ENCODE data around the gene BMPER. TPM values are rescaled to one million over a fixed set of nuclear protein-coding genes. Genes with fewer than 3 reads are reported as not detected.

The BMPER gene
- total RNA-seq, 1 donor from 2014 or later = 0.26 TPM

DNA sequence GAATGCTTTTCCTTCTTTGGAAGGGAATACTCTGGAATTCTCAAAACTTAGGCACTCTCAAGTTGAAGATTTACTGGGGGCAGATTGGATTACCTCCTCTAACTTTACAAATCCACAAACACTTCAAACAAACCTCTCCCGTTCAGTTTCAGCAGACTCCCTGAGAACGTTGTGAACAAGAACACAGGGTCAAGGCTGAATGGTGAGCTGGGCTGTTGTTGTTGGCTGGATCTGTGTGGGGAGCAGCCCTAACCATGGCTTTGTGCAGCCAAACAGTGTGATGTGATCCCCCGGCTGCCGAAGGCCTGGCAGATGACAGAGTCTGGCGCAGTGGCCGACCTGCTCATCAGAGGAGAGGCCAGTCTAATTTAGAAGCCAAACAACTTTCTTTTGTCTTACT, 93.1 kb downstream of the BMPER start:
- DNase-seq (ENCODE audit: low read depth) (no peak), FAIRE-seq (no peak)
- TF ChIP-seq, protein P1, sequence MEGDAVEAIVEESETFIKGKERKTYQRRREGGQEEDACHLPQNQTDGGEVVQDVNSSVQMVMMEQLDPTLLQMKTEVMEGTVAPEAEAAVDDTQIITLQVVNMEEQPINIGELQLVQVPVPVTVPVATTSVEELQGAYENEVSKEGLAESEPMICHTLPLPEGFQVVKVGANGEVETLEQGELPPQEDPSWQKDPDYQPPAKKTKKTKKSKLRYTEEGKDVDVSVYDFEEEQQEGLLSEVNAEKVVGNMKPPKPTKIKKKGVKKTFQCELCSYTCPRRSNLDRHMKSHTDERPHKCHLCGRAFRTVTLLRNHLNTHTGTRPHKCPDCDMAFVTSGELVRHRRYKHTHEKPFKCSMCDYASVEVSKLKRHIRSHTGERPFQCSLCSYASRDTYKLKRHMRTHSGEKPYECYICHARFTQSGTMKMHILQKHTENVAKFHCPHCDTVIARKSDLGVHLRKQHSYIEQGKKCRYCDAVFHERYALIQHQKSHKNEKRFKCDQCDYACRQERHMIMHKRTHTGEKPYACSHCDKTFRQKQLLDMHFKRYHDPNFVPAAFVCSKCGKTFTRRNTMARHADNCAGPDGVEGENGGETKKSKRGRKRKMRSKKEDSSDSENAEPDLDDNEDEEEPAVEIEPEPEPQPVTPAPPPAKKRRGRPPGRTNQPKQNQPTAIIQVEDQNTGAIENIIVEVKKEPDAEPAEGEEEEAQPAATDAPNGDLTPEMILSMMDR (IDR thresholded peaks at IDR 0.05; ENCODE audit: insufficient read depth, low read length, severe bottlenecking) = no peak
- Histone ChIP-seq H3K36me3 (ENCODE audit: control insufficient read depth, insufficient read depth, low read length) (no peaks in the 10 kb centered on the region), H3K4me3 (ENCODE audit: low read depth, low read length) (no peak overlapping the region), H3K27me3 (ENCODE audit: control insufficient read depth, insufficient read depth, low read length) (no peaks in the 10 kb centered on the region)

DNA sequence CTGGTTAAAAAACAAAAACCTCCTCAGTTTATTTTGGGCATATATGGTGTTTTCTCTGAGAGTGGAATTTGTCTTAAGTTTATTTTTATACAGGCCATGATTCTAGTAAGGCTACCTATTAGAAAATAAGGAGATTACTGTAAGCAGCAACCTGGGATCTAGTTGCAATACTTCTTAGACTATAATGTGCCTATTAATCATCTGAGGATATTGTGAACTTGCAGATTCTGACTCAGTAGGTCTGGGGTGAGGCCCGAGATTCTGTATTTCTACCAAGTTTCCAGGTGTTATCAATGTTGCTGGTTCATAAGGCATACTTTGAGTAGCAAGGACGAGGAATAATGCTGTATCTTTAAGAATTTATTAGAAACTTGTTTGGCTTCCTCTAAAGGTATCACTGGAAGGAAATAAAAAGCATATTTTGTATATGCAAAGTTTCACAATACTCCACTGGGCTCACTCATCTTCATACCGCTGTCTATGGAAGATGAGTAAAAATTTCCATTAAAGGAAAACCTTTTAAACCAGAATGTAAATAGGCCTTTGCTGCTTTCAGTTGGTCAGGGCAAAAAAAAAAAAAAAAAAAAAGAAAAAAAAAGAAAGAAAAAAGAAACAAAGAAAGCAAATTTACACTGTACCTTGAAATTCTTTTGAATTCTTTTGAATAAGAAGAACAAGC, 105.8 kb downstream of the BMPER start:
- peak; percentile 33 for DNase-seq (ENCODE audit: low read depth)
- FAIRE-seq = no peak
- Histone ChIP-seq H3K36me3 (ENCODE audit: control insufficient read depth, insufficient read depth, low read length) (no peaks in the 10 kb centered on the region), H3K27me3 (ENCODE audit: control insufficient read depth, insufficient read depth, low read length) (no peaks in the 10 kb centered on the region), H3K4me3 (ENCODE audit: low read depth, low read length) (no peak overlapping the region)
- TF ChIP-seq, protein P1 (IDR thresholded peaks at IDR 0.05; ENCODE audit: insufficient read depth, low read length, severe bottlenecking) = no peak

DNA sequence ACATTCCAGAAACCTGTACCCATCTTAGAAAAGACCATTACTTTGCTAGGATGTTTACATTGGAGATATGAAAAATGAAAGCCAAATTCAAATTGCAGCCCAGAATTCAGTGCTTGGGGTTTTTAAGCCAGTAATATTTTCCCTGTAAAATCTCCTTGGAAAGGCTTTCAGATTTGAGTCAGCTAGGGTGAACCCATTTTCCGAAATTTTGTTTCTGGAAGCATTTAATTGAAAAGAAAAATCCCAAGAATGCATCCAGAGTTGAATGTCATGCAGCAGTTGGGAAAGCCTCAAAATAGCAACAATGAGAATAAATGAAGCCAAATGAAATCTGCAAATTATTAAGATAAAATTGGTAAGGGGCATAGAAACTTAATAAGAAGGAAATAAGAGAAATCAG, 106.4 kb downstream of the BMPER start:
- Histone ChIP-seq H3K4me3 (ENCODE audit: low read depth, low read length) (no peak overlapping the region), H3K36me3 (ENCODE audit: control insufficient read depth, insufficient read depth, low read length) (no peaks in the 10 kb centered on the region), H3K27me3 (ENCODE audit: control insufficient read depth, insufficient read depth, low read length) (no peaks in the 10 kb centered on the region)
- DNase-seq (ENCODE audit: low read depth) (no peak), FAIRE-seq (no peak)
- TF ChIP-seq, protein P1 (IDR thresholded peaks at IDR 0.05; ENCODE audit: insufficient read depth, low read length, severe bottlenecking) = no peak

DNA sequence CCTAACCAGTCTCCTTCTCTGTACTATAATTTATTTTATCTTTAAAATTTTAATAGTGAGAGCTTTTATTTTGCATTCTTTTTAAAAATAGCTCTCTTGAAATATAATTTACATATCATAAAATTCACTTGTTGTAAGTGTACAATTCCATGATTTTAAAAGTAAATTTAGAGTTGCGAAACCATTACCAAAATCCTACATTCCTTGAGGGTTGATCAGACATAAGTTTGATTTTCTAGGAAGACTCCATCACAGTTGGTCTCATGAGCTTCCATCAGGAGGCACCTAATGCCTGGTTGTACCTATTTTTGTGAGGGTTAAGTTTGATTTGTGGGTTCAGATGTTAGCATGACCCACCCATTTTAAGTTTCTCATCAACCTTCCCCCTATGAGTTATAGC, 108.1 kb downstream of the BMPER start:
- Histone ChIP-seq H3K27me3 (ENCODE audit: control insufficient read depth, insufficient read depth, low read length) (no peaks in the 10 kb centered on the region), H3K36me3 (ENCODE audit: control insufficient read depth, insufficient read depth, low read length) (no peaks in the 10 kb centered on the region), H3K4me3 (ENCODE audit: low read depth, low read length) (no peak overlapping the region)
- TF ChIP-seq, protein P1 (IDR thresholded peaks at IDR 0.05; ENCODE audit: insufficient read depth, low read length, severe bottlenecking) = no peak
- DNase-seq (ENCODE audit: low read depth) = no peak
- no peak for FAIRE-seq

DNA sequence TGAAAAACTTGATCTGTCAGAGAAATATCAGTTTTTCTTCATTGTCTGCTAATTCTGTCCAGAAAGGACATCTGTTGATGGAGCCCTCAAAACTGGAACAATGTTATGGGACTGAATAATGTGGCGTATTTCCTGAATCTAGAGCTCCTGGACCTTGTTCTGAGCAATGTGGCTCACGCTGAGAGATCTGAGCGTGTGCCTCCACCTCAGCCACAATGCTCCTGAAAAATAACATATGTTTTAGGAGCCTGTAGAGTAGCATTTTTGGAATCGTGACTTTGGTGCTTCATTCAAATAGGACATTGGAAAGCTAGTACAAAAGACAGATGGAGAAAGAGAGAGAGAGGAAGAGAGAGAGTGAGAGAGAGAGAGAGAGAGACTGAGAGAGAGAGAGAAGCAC, 110.3 kb downstream of the BMPER start:
- H3K27me3 ChIP-seq (ENCODE audit: control insufficient read depth, insufficient read depth, low read length) = no peaks in the 10 kb centered on the region
- H3K4me3 ChIP-seq (ENCODE audit: low read depth, low read length) = no peak overlapping the region
- TF ChIP-seq, protein P1 (IDR thresholded peaks at IDR 0.05; ENCODE audit: insufficient read depth, low read length, severe bottlenecking) = no peak
- DNase-seq (ENCODE audit: low read depth) (no peak), FAIRE-seq (no peak)
- H3K36me3 ChIP-seq (ENCODE audit: control insufficient read depth, insufficient read depth, low read length) = no peaks in the 10 kb centered on the region

DNA sequence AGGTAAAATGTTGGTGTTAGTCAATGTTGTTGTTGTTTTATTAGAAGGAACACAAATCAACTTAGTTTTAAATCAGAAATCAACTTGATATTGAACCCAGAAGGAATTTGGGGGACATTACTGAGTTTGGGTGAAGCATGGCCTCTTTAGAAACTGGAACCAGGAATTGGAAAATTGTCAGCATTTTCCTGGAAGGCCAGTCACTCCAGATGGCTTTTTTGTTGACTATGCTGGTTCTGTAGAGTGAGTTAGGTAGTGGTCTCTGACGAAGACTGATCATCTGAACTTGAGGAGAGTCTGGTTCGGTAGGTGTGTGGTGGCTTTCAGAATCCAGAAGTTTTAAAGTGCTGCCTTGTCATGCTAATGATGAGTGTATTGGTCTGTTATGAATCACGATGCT, 111.5 kb downstream of the BMPER start:
- no peaks in the 10 kb centered on the region for H3K27me3 ChIP-seq (ENCODE audit: control insufficient read depth, insufficient read depth, low read length)

More for the DNA sequence above, 111.5 kb downstream of the BMPER start:
- peak; percentile 18 for FAIRE-seq
- DNase-seq (ENCODE audit: low read depth) = peak; percentile 8
- TF ChIP-seq, protein P1 (IDR thresholded peaks at IDR 0.05; ENCODE audit: insufficient read depth, low read length, severe bottlenecking) = no peak
- H3K36me3 ChIP-seq (ENCODE audit: control insufficient read depth, insufficient read depth, low read length) = no peaks in the 10 kb centered on the region
- H3K4me3 ChIP-seq (ENCODE audit: low read depth, low read length) = no peak overlapping the region

All from bronchial epithelial cell (primary cell).